GM12801 (cell line): Measurements from ENCODE around the gene MTREX.

Experiments used
- TF ChIP-seq, protein P1 (sequence below): IDR thresholded peaks from one replicate; pipeline ENCODE4 v1.5.1; 2011; ENCODE audit warnings: control low read depth; ENCODE audit not compliant: insufficient read length; ENCODE audit errors: extremely low read depth

MTREX gene

DNA sequence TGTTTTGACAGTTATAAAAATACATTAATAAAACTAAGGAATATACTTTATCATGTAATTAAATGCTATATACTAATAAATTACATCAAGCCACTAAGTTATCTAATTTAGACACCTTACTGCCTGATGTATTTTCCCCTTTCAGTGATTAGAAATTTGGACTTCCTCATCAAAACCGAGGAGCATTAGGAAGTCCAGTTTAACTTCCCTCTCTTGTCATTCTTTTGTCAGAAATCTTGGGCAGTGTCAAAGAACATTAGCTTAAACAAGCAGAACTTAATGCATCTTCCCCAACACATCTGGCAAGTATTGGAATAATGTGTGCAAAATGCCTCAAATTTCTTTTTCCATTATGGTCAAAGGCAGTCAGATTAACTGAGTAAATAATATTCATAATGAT, 145.4 kb downstream of the MTREX start:
- TF ChIP-seq, protein P1, sequence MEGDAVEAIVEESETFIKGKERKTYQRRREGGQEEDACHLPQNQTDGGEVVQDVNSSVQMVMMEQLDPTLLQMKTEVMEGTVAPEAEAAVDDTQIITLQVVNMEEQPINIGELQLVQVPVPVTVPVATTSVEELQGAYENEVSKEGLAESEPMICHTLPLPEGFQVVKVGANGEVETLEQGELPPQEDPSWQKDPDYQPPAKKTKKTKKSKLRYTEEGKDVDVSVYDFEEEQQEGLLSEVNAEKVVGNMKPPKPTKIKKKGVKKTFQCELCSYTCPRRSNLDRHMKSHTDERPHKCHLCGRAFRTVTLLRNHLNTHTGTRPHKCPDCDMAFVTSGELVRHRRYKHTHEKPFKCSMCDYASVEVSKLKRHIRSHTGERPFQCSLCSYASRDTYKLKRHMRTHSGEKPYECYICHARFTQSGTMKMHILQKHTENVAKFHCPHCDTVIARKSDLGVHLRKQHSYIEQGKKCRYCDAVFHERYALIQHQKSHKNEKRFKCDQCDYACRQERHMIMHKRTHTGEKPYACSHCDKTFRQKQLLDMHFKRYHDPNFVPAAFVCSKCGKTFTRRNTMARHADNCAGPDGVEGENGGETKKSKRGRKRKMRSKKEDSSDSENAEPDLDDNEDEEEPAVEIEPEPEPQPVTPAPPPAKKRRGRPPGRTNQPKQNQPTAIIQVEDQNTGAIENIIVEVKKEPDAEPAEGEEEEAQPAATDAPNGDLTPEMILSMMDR, result no peak

- TF ChIP-seq, protein P1, result no peak
Measured at GRCh38 chr5:55454282-55454681, 146.5 kb downstream of the MTREX start.

DNA sequence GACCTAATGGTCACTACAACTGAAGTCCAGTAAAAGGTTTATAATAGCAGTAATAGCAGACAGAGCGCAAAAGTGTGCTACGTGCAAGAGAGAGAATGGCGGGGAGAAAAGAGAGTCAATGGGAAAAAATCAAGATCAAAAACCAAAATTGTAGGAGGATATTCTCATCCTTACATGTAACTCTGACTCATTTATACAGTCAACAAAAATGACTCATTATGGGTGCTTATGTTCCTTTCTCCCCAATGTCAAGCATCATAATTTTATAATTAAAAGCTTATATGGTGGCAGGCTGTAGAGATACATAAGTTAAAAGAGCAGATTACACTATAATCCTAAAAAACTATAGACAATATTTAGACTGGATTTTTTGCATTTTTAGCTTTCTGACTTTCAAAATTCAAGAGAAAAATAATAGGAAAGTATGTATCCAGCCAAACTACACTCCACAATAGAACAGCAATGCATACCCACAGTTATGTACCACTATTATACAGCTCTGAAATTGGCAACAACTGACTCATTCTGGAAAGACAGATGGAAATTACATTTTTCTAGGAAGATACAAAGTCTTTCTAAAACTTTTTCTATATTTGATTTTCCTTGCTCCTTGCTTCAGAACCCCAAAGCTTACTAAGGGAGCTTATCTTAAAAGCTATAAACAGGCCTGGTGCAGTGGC, 148.6 kb downstream of the MTREX start:
- TF ChIP-seq, protein P1, result no peak

GRCh38 chr5:55459572-55459971, 151.8 kb downstream of the MTREX start:
- TF ChIP-seq, protein P1, result no peak

GRCh38 chr5:55463613-55464012, 155.8 kb downstream of the MTREX start:
- TF ChIP-seq, protein P1, result no peak

GRCh38 chr5:55467862-55468551, 160.2 kb downstream of the MTREX start:
- TF ChIP-seq, protein P1, result no peak

GRCh38 chr5:55469839-55470238, 162.1 kb downstream of the MTREX start:
- TF ChIP-seq, protein P1, result no peak
